WTC11 (cell line): ENCODE data around the gene SYNDIG1. TPM values are rescaled to one million over a fixed set of nuclear protein-coding genes. Genes with fewer than 3 reads are reported as not detected.

ENCODE experiments used
- ATAC-seq: fragments of 200-7000 bp; cut with Tn5 transposase; 2 replicates; pipeline ENCODE4 v1.10.0; 2021; ENCODE audit warnings: mild to moderate bottlenecking, moderate library complexity
- CTCF ChIA-PET: fragments of 300-600 bp; sonication (Branson Sonifier 250); formaldehyde crosslinking; loops from one replicate; lab custom pipeline; 2021; ENCODE audit warnings: antibody characterized with exemption; lab: Charles Lee
- POLR2A ChIA-PET: fragments of 350-600 bp; sonication (Branson Sonifier 250); formaldehyde crosslinking; loops from one replicate; lab custom pipeline; 2021; ENCODE audit warnings: antibody characterized with exemption; lab: Charles Lee
- DNase-seq: peaks from one replicate; pipeline ENCODE4 v3.0.0; 2021; ENCODE audit warnings: low spot score
- H3K27ac Mint-ChIP-seq: 2 replicates; pipeline ENCODE4 v1.8.0; 2021; ENCODE audit warnings: mixed read lengths
- H3K27me3 Mint-ChIP-seq: 2 replicates; pipeline ENCODE4 v1.8.0; 2021; ENCODE audit warnings: low read depth, mild to moderate bottlenecking, moderate library complexity, mixed read lengths
- H3K36me3 Mint-ChIP-seq: 2 replicates; pipeline ENCODE4 v1.8.0; 2021; ENCODE audit warnings: mixed read lengths
- H3K4me1 Mint-ChIP-seq: 2 replicates; pipeline ENCODE4 v1.8.0; 2022; ENCODE audit warnings: mixed read lengths
- H3K4me3 Mint-ChIP-seq: 2 replicates; pipeline ENCODE4 v1.8.0; 2021; ENCODE audit warnings: mild to moderate bottlenecking, moderate library complexity, mixed read lengths
- H3K9me3 Mint-ChIP-seq: 2 replicates; pipeline ENCODE4 v1.8.0; 2021; ENCODE audit warnings: mixed read lengths
- CBFB ChIP-seq: sonication (generic); formaldehyde crosslinking; IDR thresholded peaks from 2 replicates; pipeline ENCODE4 v1.8.1; 2022; ENCODE audit warnings: mild to moderate bottlenecking, low read depth, missing genetic modification reagents
- CREM ChIP-seq: sonication (generic); formaldehyde crosslinking; IDR thresholded peaks from 2 replicates; pipeline ENCODE4 v1.8.1; 2022; ENCODE audit warnings: mild to moderate bottlenecking, missing genetic modification reagents, moderate library complexity
- GABPB1 ChIP-seq: sonication (generic); formaldehyde crosslinking; IDR thresholded peaks from 2 replicates; pipeline ENCODE4 v1.8.1; 2023; ENCODE audit warnings: mild to moderate bottlenecking, missing genetic modification reagents
- NFE2L1 ChIP-seq: sonication (generic); formaldehyde crosslinking; IDR thresholded peaks from 2 replicates; pipeline ENCODE4 v1.8.1; 2023; ENCODE audit warnings: missing genetic modification reagents
- NR2C2 ChIP-seq: sonication (generic); formaldehyde crosslinking; IDR thresholded peaks from 2 replicates; pipeline ENCODE4 v1.8.0; 2022; ENCODE audit warnings: mild to moderate bottlenecking, missing genetic modification reagents
- NR3C1 ChIP-seq: sonication (generic); formaldehyde crosslinking; conservative IDR thresholded peaks from 2 replicates; pipeline ENCODE4 v1.8.1; 2023; ENCODE audit warnings: low read depth, mild to moderate bottlenecking, missing genetic modification reagents
- OVOL2 ChIP-seq: fragments of 250-450 bp; sonication (Bioruptor Pico); IDR thresholded peaks from 2 replicates; pipeline ENCODE4 v1.9.0; 2021; ENCODE audit warnings: mild to moderate bottlenecking, borderline replicate concordance
- SMAD3 ChIP-seq: sonication (generic); formaldehyde crosslinking; IDR thresholded peaks from 2 replicates; pipeline ENCODE4 v1.8.0; 2022; ENCODE audit warnings: missing genetic modification reagents, mild to moderate bottlenecking, borderline replicate concordance
- TEAD4 ChIP-seq: sonication (generic); formaldehyde crosslinking; IDR thresholded peaks from 2 replicates; pipeline ENCODE4 v1.8.0; 2022; ENCODE audit warnings: mild to moderate bottlenecking, missing genetic modification reagents
- ZNF121 ChIP-seq: sonication (generic); formaldehyde crosslinking; IDR thresholded peaks from 2 replicates; pipeline ENCODE4 v1.8.0; 2023; ENCODE audit warnings: missing genetic modification reagents
- ZNF317 ChIP-seq: sonication (generic); formaldehyde crosslinking; IDR thresholded peaks from 2 replicates; pipeline ENCODE4 v1.8.1; 2023; ENCODE audit warnings: low read depth, mild to moderate bottlenecking, moderate library complexity, missing genetic modification reagents, borderline replicate concordance
- ZNF396 ChIP-seq: fragments of 250-450 bp; sonication (Bioruptor Pico); IDR thresholded peaks from 2 replicates; pipeline ENCODE4 v1.8.0; 2021; ENCODE audit warnings: mild to moderate bottlenecking, moderate library complexity, borderline replicate concordance
- ZNF671 ChIP-seq: fragments of 250-450 bp; sonication (Bioruptor Pico); IDR thresholded peaks from 2 replicates; pipeline ENCODE4 v1.8.0; 2021; ENCODE audit warnings: mild to moderate bottlenecking
- total RNA-seq: library from RNA; stranded (reverse); gene quantifications from 3 replicates; pipeline ENCODE4 v1.2.3, GENCODE V29; 2021
- TF ChIP-seq, protein P1 (sequence below): sonication (generic); formaldehyde crosslinking; IDR thresholded peaks from 2 replicates; pipeline ENCODE4 v1.8.1; 2022; ENCODE audit warnings: low read depth, mild to moderate bottlenecking, moderate library complexity, missing genetic modification reagents, borderline replicate concordance
- TF ChIP-seq, protein P2 (sequence below): fragments of 250-450 bp; sonication (Bioruptor Pico); IDR thresholded peaks from 2 replicates; pipeline ENCODE4 v1.9.0; 2021; ENCODE audit warnings: moderate library complexity, mild to moderate bottlenecking, inconsistent platforms, borderline replicate concordance
- TF ChIP-seq, protein P3 (sequence below): sonication (generic); formaldehyde crosslinking; IDR thresholded peaks from 2 replicates; pipeline ENCODE4 v1.8.0; 2022; ENCODE audit warnings: mild to moderate bottlenecking, missing genetic modification reagents
- TF ChIP-seq, protein P4 (sequence below): sonication (generic); formaldehyde crosslinking; IDR thresholded peaks from 2 replicates; pipeline ENCODE4 v1.8.0; 2022; ENCODE audit warnings: mild to moderate bottlenecking, missing genetic modification reagents
- TF ChIP-seq, protein P5 (sequence below): sonication (generic); formaldehyde crosslinking; IDR thresholded peaks from 2 replicates; pipeline ENCODE4 v1.8.1; 2022; ENCODE audit warnings: mild to moderate bottlenecking, moderate library complexity, missing genetic modification reagents
- TF ChIP-seq, protein P6 (sequence below): sonication (generic); formaldehyde crosslinking; conservative IDR thresholded peaks from 2 replicates; pipeline ENCODE4 v1.8.1; 2022; ENCODE audit warnings: mild to moderate bottlenecking, missing genetic modification reagents

Gene SYNDIG1
- total RNA-seq, 1 experiment from 2014 or later = 6.4 TPM

DNA sequence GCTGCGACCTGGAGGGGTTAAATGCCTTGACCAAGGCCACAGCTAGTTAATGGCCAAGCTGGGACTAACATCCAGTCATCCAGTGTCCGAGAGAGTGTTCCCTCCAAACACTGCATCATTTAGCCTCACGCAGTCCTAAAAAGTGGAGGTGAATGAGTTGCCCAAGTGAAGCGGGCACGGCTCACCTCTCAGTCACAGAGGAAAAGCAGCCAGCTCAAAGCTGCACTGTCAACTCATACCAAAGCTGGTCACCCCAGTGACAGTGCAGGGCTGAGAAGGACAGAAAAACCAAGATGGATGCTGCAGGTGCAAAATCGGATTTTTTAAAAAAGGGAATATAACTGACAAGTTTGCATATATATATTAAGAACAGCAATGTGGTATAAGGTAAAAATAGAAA, 168.5 kb downstream of the SYNDIG1 start:
- Mint-ChIP-seq H3K4me3 (no peak overlapping the region), H3K27ac (no peak overlapping the region), H3K36me3 (peaks cover 2% of the 10 kb centered on the region; the same call in 1 of the 2 replicates), H3K4me1 (peaks cover 42% of the 10 kb centered on the region), H3K9me3 (peaks cover under 1% of the 10 kb centered on the region), H3K27me3 (no peaks in the 10 kb centered on the region; the same call in 1 of the 2 replicates)
- TF ChIP-seq, protein P1, sequence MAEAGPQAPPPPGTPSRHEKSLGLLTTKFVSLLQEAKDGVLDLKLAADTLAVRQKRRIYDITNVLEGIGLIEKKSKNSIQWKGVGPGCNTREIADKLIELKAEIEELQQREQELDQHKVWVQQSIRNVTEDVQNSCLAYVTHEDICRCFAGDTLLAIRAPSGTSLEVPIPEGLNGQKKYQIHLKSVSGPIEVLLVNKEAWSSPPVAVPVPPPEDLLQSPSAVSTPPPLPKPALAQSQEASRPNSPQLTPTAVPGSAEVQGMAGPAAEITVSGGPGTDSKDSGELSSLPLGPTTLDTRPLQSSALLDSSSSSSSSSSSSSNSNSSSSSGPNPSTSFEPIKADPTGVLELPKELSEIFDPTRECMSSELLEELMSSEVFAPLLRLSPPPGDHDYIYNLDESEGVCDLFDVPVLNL (CRISPR knock-in tag) = no peak
- TF ChIP-seq, protein P2, sequence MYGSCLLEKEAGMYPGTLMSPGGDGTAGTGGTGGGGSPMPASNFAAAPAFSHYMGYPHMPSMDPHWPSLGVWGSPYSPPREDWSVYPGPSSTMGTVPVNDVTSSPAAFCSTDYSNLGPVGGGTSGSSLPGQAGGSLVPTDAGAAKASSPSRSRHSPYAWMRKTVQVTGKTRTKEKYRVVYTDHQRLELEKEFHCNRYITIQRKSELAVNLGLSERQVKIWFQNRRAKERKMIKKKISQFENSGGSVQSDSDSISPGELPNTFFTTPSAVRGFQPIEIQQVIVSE (CRISPR knock-in tag) = no peak
- TF ChIP-seq SMAD3 (CRISPR knock-in tag) = no peak
- no peak for TF ChIP-seq ZNF671 (CRISPR knock-in tag)
- TF ChIP-seq OVOL2 (CRISPR knock-in tag) = no peak
- no peak for TF ChIP-seq ZNF121
- TF ChIP-seq NR2C2 (CRISPR knock-in tag) = no peak
- TF ChIP-seq, protein P3, sequence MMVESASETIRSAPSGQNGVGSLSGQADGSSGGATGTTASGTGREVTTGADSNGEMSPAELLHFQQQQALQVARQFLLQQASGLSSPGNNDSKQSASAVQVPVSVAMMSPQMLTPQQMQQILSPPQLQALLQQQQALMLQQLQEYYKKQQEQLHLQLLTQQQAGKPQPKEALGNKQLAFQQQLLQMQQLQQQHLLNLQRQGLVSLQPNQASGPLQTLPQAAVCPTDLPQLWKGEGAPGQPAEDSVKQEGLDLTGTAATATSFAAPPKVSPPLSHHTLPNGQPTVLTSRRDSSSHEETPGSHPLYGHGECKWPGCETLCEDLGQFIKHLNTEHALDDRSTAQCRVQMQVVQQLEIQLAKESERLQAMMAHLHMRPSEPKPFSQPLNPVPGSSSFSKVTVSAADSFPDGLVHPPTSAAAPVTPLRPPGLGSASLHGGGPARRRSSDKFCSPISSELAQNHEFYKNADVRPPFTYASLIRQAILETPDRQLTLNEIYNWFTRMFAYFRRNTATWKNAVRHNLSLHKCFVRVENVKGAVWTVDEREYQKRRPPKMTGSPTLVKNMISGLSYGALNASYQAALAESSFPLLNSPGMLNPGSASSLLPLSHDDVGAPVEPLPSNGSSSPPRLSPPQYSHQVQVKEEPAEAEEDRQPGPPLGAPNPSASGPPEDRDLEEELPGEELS = no peak
- TF ChIP-seq, protein P4, sequence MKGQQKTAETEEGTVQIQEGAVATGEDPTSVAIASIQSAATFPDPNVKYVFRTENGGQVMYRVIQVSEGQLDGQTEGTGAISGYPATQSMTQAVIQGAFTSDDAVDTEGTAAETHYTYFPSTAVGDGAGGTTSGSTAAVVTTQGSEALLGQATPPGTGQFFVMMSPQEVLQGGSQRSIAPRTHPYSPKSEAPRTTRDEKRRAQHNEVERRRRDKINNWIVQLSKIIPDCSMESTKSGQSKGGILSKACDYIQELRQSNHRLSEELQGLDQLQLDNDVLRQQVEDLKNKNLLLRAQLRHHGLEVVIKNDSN (CRISPR knock-in tag) = no peak
- TF ChIP-seq CBFB (CRISPR knock-in tag) = no peak
- TF ChIP-seq, protein P5, sequence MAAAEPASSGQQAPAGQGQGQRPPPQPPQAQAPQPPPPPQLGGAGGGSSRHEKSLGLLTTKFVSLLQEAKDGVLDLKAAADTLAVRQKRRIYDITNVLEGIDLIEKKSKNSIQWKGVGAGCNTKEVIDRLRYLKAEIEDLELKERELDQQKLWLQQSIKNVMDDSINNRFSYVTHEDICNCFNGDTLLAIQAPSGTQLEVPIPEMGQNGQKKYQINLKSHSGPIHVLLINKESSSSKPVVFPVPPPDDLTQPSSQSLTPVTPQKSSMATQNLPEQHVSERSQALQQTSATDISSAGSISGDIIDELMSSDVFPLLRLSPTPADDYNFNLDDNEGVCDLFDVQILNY (CRISPR knock-in tag) = no peak
- ATAC-seq (no peak), DNase-seq (no peak)
- ChIA-PET CTCF (no interaction called here), POLR2A (no interaction called here)

DNA sequence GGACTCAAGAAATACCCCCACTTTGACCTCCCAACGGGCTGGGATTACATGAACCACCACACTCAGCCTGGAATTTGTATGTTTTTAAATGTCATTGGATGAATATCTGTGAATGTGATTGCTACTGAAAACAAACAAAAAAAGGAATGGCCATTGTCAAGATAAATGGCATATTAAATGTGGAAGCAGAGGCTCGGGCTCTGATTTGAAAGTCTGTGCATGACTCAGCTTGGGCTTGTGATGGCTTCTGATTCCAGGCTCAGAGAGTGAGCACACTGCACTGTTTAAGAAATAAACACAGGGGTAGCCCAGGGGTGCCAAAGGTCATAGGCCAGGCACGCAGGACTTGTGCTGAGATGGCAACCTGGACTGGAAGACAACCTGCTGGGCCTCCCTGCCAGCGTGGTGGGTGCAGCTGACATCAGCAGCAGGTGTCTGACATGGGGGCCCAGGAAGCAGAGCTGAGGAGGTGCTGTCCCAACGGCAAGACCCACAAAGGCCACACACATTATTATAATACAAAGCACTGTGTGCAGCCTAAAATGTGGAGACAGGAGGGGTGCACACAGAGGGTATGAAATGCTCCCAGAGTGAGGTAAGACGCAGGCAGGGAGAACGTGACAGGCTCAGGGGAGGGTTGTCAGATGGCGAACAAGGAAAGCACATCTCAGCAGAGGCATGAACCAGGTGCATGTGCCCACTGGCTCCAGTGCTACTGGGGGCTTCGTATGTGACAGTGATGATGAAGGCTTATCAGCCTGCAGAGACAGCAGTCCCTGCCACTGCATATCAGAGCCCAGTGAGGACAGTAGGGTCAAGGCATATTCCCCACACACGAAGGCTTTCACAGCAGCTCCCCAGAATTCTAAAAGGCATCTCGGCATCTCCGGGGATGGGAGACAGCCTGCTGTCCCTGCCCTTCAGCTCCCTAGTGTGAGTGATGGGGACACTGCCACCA, 169.4 kb downstream of the SYNDIG1 start:
- TF ChIP-seq NR2C2 (CRISPR knock-in tag) (no peak), CREM (CRISPR knock-in tag) (no peak), TEAD4 (CRISPR knock-in tag) (no peak), GABPB1 (CRISPR knock-in tag) (no peak), ZNF396 (CRISPR knock-in tag) (no peak), NFE2L1 (CRISPR knock-in tag) (no peak), NR3C1 (CRISPR knock-in tag) (no peak), ZNF317 (CRISPR knock-in tag) (no peak)
- TF ChIP-seq, protein P6, sequence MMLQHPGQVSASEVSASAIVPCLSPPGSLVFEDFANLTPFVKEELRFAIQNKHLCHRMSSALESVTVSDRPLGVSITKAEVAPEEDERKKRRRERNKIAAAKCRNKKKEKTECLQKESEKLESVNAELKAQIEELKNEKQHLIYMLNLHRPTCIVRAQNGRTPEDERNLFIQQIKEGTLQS (CRISPR knock-in tag) = no peak
- CTCF ChIA-PET = no interaction called here
- H3K27me3 Mint-ChIP-seq = no peaks in the 10 kb centered on the region; the same call in 1 of the 2 replicates
- POLR2A ChIA-PET = no interaction called here
- H3K4me3 Mint-ChIP-seq = no peak overlapping the region
- H3K9me3 Mint-ChIP-seq = peaks cover 10% of the 10 kb centered on the region
- peaks cover 33% of the 10 kb centered on the region for H3K4me1 Mint-ChIP-seq
- ATAC-seq = no peak
- no peak overlapping the region for H3K27ac Mint-ChIP-seq
- peaks cover 2% of the 10 kb centered on the region; the same call in 1 of the 2 replicates for H3K36me3 Mint-ChIP-seq
- DNase-seq = no peak
